Effector memory CD4-positive, alpha-beta T cell (primary cell): ENCODE data around the gene IDNK.

Experiments
- DNase-seq, 3 donors: peaks; one replicate each; pipeline ENCODE4 v3.0.0-alpha.2; 2020
- H3K27ac ChIP-seq: 2 replicates; pipeline ENCODE4 v1.7.0; 2013; ENCODE audit warnings: mild to moderate bottlenecking, low read length, moderate library complexity; ENCODE audit not compliant: insufficient read depth, poor library complexity, severe bottlenecking
- H3K27me3 ChIP-seq: replicated peaks from 2 replicates; pipeline ENCODE4 v1.7.0; 2013; ENCODE audit warnings: mild to moderate bottlenecking, low read length; ENCODE audit not compliant: insufficient read depth, control insufficient read depth, poor library complexity, severe bottlenecking
- H3K36me3 ChIP-seq: 2 replicates; pipeline ENCODE4 v1.7.0; 2013; ENCODE audit warnings: mild to moderate bottlenecking, low read length, moderate library complexity; ENCODE audit not compliant: control insufficient read depth, insufficient read depth
- H3K4me1 ChIP-seq: 2 replicates; pipeline ENCODE4 v1.7.0; 2013; ENCODE audit warnings: low read length, mild to moderate bottlenecking; ENCODE audit not compliant: control insufficient read depth, insufficient read depth, poor library complexity, severe bottlenecking
- H3K4me3 ChIP-seq: 2 replicates; pipeline ENCODE4 v1.7.0; 2013; ENCODE audit warnings: low read length, low read depth, mild to moderate bottlenecking; ENCODE audit not compliant: insufficient read depth, poor library complexity, severe bottlenecking
- H3K9me3 ChIP-seq: 2 replicates; pipeline ENCODE4 v1.7.0; 2013; ENCODE audit warnings: mild to moderate bottlenecking, low read length, moderate library complexity; ENCODE audit not compliant: control insufficient read depth

The IDNK gene

GRCh38 chr9:83652433-83652832 lies 29.5 kb downstream of the IDNK start:
- Histone ChIP-seq H3K36me3 (peaks cover 34% of the 10 kb centered on the region), H3K9me3 (no peaks in the 10 kb centered on the region), H3K4me1 (no peaks in the 10 kb centered on the region), H3K27ac (no peak overlapping the region), H3K4me3 (no peak overlapping the region), H3K27me3 (no peaks in the 10 kb centered on the region)
- DNase-seq = no peak

GRCh38 chr9:83655433-83655832 lies 32.5 kb downstream of the IDNK start:
- H3K27ac ChIP-seq = no peak overlapping the region
- peaks cover 58% of the 10 kb centered on the region for H3K36me3 ChIP-seq
- H3K9me3 ChIP-seq = no peaks in the 10 kb centered on the region
- DNase-seq = no peak
- no peaks in the 10 kb centered on the region for H3K27me3 ChIP-seq
- no peaks in the 10 kb centered on the region for H3K4me1 ChIP-seq
- H3K4me3 ChIP-seq = no peak overlapping the region

- no peak for DNase-seq
- H3K9me3 ChIP-seq = no peaks in the 10 kb centered on the region
- H3K27me3 ChIP-seq = no peaks in the 10 kb centered on the region
- H3K4me1 ChIP-seq = no peaks in the 10 kb centered on the region
- no peak overlapping the region for H3K4me3 ChIP-seq
- no peak overlapping the region for H3K27ac ChIP-seq
- peaks cover 64% of the 10 kb centered on the region for H3K36me3 ChIP-seq
Measured at GRCh38 chr9:83656032-83656680, 33.2 kb downstream of the IDNK start.

- no peaks in the 10 kb centered on the region for H3K9me3 ChIP-seq
- H3K27me3 ChIP-seq = no peaks in the 10 kb centered on the region
- no peak for DNase-seq
- no peaks in the 10 kb centered on the region for H3K4me1 ChIP-seq
- H3K36me3 ChIP-seq = peaks cover 65% of the 10 kb centered on the region
- H3K27ac ChIP-seq = no peak overlapping the region
- H3K4me3 ChIP-seq = no peak overlapping the region
Measured at GRCh38 chr9:83656952-83657351, 34.0 kb downstream of the IDNK start.

- DNase-seq = no peak
- H3K27me3 ChIP-seq = no peaks in the 10 kb centered on the region
- no peak overlapping the region for H3K27ac ChIP-seq
- peaks cover 79% of the 10 kb centered on the region for H3K36me3 ChIP-seq
- H3K4me3 ChIP-seq = no peak overlapping the region
- no peaks in the 10 kb centered on the region for H3K9me3 ChIP-seq
- H3K4me1 ChIP-seq = no peaks in the 10 kb centered on the region
Measured at GRCh38 chr9:83662933-83663332, 40.0 kb downstream of the IDNK start.

GRCh38 chr9:83665580-83666200 lies 42.7 kb downstream of the IDNK start:
- Histone ChIP-seq H3K27me3 (no peaks in the 10 kb centered on the region), H3K9me3 (no peaks in the 10 kb centered on the region), H3K4me1 (no peaks in the 10 kb centered on the region), H3K27ac (no peak overlapping the region), H3K36me3 (peaks cover 65% of the 10 kb centered on the region), H3K4me3 (no peak overlapping the region)
- DNase-seq = no peak

- H3K27ac ChIP-seq = no peak overlapping the region
- no peaks in the 10 kb centered on the region for H3K27me3 ChIP-seq
- H3K36me3 ChIP-seq = peaks cover 47% of the 10 kb centered on the region
- H3K4me1 ChIP-seq = no peaks in the 10 kb centered on the region
- H3K9me3 ChIP-seq = no peaks in the 10 kb centered on the region
- H3K4me3 ChIP-seq = no peak overlapping the region
- no peak for DNase-seq
Measured at GRCh38 chr9:83669067-83669466, 46.1 kb downstream of the IDNK start.

- Histone ChIP-seq H3K36me3 (peaks cover 46% of the 10 kb centered on the region), H3K27ac (no peak overlapping the region), H3K9me3 (no peaks in the 10 kb centered on the region), H3K4me3 (no peak overlapping the region), H3K4me1 (no peaks in the 10 kb centered on the region), H3K27me3 (no peaks in the 10 kb centered on the region)
- DNase-seq = no peak
Measured at GRCh38 chr9:83670381-83670780, 47.4 kb downstream of the IDNK start.

GRCh38 chr9:83671451-83671850 lies 48.5 kb downstream of the IDNK start:
- Histone ChIP-seq H3K27me3 (no peaks in the 10 kb centered on the region), H3K9me3 (no peaks in the 10 kb centered on the region), H3K4me3 (no peak overlapping the region), H3K4me1 (no peaks in the 10 kb centered on the region), H3K36me3 (peaks cover 48% of the 10 kb centered on the region), H3K27ac (no peak overlapping the region)
- DNase-seq = no peak

GRCh38 chr9:83675466-83675865 lies 52.5 kb downstream of the IDNK start:
- Histone ChIP-seq H3K27ac (no peak overlapping the region), H3K36me3 (peaks cover 57% of the 10 kb centered on the region), H3K4me3 (no peak overlapping the region), H3K4me1 (no peaks in the 10 kb centered on the region), H3K9me3 (no peaks in the 10 kb centered on the region), H3K27me3 (no peaks in the 10 kb centered on the region)
- DNase-seq = no peak
